Measurements from ENCODE around the gene CEMIP.

The CEMIP gene

GRCh38 chr15:80811781-80812315, 32.7 kb downstream of the CEMIP start:
- H3K4me3 ChIP-seq (ENCODE audit: insufficient read depth, low read length, poor library complexity, severe bottlenecking), result no peak overlapping the region
- H3K4me2 ChIP-seq (ENCODE audit: low read depth, low read length, poor library complexity, severe bottlenecking), result no peak overlapping the region
- no peaks in the 10 kb centered on the region for H3K9me3 ChIP-seq (ENCODE audit: insufficient read depth, low read length)
- no peaks in the 10 kb centered on the region for H3K79me2 ChIP-seq (ENCODE audit: insufficient read depth, low read length)
- H3K9ac ChIP-seq (ENCODE audit: low read length), result no peak overlapping the region
- no peaks in the 10 kb centered on the region for H3F3A ChIP-seq (ENCODE audit: insufficient read depth)
- H3K27me3 ChIP-seq (ENCODE audit: low read length), result no peaks in the 10 kb centered on the region
- no peak overlapping the region for H2AFZ ChIP-seq (ENCODE audit: low read depth, low read length, severe bottlenecking)
- TF ChIP-seq CTCF (IDR thresholded peaks at IDR 0.05; ENCODE audit: insufficient read depth, low read length, poor library complexity, severe bottlenecking) (no peak), EZH2phosphoT487 (conservative IDR thresholded peaks at IDR 0.05; ENCODE audit: low read length) (no peak)
- no peaks in the 10 kb centered on the region for H3K9me2 ChIP-seq (replicated peaks; ENCODE audit: insufficient read depth, low read length)
- no peaks in the 10 kb centered on the region for H4K20me1 ChIP-seq (ENCODE audit: low read depth, low read length)
- no peak overlapping the region for H3K27ac ChIP-seq (ENCODE audit: low read depth, low read length)
- H3K36me3 ChIP-seq (ENCODE audit: low read length), result no peaks in the 10 kb centered on the region

- H4K20me1 ChIP-seq (ENCODE audit: low read depth, low read length), result no peaks in the 10 kb centered on the region
- H2AFZ ChIP-seq (ENCODE audit: low read depth, low read length, severe bottlenecking), result no peak overlapping the region
- no peaks in the 10 kb centered on the region for H3K9me3 ChIP-seq (ENCODE audit: insufficient read depth, low read length)
- H3K9me2 ChIP-seq (replicated peaks; ENCODE audit: insufficient read depth, low read length), result no peaks in the 10 kb centered on the region
- no peaks in the 10 kb centered on the region for H3K36me3 ChIP-seq (ENCODE audit: low read length)
- no peaks in the 10 kb centered on the region for H3F3A ChIP-seq (ENCODE audit: insufficient read depth)
- H3K27ac ChIP-seq (ENCODE audit: low read depth, low read length), result no peak overlapping the region
- TF ChIP-seq CTCF (IDR thresholded peaks at IDR 0.05; ENCODE audit: insufficient read depth, low read length, poor library complexity, severe bottlenecking) (no peak), EZH2phosphoT487 (conservative IDR thresholded peaks at IDR 0.05; ENCODE audit: low read length) (no peak)
- no peaks in the 10 kb centered on the region for H3K79me2 ChIP-seq (ENCODE audit: insufficient read depth, low read length)
- H3K4me3 ChIP-seq (ENCODE audit: insufficient read depth, low read length, poor library complexity, severe bottlenecking), result no peak overlapping the region
- no peaks in the 10 kb centered on the region for H3K27me3 ChIP-seq (ENCODE audit: low read length)
- H3K9ac ChIP-seq (ENCODE audit: low read length), result no peak overlapping the region
- no peak overlapping the region for H3K4me2 ChIP-seq (ENCODE audit: low read depth, low read length, poor library complexity, severe bottlenecking)
These were observed 35.9 kb downstream of the CEMIP start for GRCh38 chr15:80815106-80815505.

GRCh38 chr15:80816049-80816653, 37.0 kb downstream of the CEMIP start:
- Histone ChIP-seq H3K4me3 (ENCODE audit: insufficient read depth, low read length, poor library complexity, severe bottlenecking) (no peak overlapping the region), H3K4me2 (ENCODE audit: low read depth, low read length, poor library complexity, severe bottlenecking) (no peak overlapping the region), H3K27ac (ENCODE audit: low read depth, low read length) (no peak overlapping the region), H3K9ac (ENCODE audit: low read length) (no peak overlapping the region), H3F3A (ENCODE audit: insufficient read depth) (no peaks in the 10 kb centered on the region), H2AFZ (ENCODE audit: low read depth, low read length, severe bottlenecking) (no peak overlapping the region), H3K79me2 (ENCODE audit: insufficient read depth, low read length) (no peaks in the 10 kb centered on the region), H4K20me1 (ENCODE audit: low read depth, low read length) (no peaks in the 10 kb centered on the region), H3K27me3 (ENCODE audit: low read length) (no peaks in the 10 kb centered on the region), H3K9me2 (replicated peaks; ENCODE audit: insufficient read depth, low read length) (no peaks in the 10 kb centered on the region), H3K36me3 (ENCODE audit: low read length) (no peaks in the 10 kb centered on the region), H3K9me3 (ENCODE audit: insufficient read depth, low read length) (no peaks in the 10 kb centered on the region)
- TF ChIP-seq CTCF (IDR thresholded peaks at IDR 0.05; ENCODE audit: insufficient read depth, low read length, poor library complexity, severe bottlenecking), result no peak
- no peak for TF ChIP-seq EZH2phosphoT487 (conservative IDR thresholded peaks at IDR 0.05; ENCODE audit: low read length)

All from SU-DHL-6 (cell line).